Measurements from ENCODE around the gene ABCA5.

ABCA5 gene

DNA sequence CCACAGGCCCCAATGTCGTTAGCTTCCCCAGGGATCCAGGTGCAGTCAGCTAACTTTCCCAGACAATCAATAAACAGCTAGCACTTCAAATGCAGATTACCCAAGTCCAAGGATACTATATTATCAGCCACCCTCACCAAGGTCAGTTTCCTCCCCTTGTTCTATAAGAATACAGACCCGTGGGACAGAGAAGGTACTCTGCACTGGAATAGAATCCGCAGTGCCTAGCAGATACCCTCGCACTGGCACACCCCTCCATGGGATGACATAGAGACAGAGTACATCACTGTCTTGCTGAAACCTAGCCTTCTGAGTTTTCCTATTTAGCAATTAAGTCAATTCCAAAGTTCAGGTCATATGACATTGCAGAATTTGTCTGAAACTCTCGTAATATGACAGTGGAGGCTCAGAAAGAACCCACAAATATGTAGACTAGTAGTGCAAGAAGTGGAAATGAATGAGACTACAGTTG is 58.4 kb downstream of the ABCA5 start:
- DNase-seq (ENCODE audit: insufficient read length, low spot score) (no peak), FAIRE-seq (no peak)

DNA sequence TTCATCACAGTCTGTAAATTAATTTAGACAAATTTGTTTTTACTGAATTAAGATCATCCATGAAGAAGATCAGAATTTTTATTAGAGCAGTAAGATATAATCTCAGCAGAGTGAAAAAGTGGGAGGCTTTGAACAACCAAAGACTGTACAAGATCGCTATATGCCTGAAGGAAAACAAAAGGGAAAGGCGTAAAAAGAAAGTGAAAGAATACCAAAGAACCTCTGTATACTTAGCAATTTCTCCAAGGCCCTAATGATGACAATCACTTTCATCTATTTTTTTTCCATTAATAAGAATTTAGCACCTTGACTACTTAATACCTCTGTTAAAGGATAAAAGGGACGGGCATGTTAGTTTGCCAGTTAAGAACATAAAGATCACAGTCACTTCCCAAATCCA is 59.7 kb downstream of the ABCA5 start:
- FAIRE-seq (peak; percentile 35), DNase-seq (ENCODE audit: insufficient read length, low spot score) (no peak)

DNA sequence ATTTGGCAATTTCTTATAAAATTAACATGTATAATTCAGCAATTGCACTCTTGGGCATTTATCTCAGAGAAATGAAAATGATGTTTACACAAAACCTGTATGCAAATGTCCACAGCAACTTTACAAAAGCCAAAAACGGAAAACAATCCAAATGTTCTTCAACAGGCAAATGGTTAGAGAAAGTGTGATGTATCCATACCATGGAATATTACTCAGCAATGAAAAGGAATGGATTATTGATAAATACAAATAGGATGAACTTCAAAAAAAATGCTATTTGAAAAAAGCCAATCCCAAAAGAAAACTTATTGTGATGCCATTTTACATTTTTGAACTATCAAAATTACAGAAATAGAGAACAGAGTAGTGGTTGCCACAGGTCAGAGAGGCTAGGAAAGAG is 61.1 kb downstream of the ABCA5 start:
- no peak for FAIRE-seq
- no peak for DNase-seq (ENCODE audit: insufficient read length, low spot score)

DNA sequence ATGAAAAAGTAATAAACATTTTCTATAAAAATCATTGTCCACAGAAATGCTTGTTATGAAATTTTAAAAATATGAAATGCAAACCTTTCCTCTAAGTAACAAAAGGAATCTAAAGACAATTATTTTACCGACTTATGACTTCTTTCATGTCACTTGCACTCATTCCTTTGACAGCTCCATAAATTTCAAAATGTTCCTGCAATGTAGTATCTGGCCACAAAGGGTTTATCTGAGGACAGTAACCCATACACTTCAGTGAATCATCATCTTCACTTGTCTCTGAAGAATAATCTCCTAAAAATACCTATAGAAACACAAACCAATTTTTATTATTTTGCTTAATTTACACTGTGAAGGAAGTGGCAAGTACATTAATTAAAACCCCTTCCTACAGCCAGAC is 72.7 kb downstream of the ABCA5 start:
- DNase-seq (ENCODE audit: insufficient read length, low spot score): no peak
- no peak for FAIRE-seq

DNA sequence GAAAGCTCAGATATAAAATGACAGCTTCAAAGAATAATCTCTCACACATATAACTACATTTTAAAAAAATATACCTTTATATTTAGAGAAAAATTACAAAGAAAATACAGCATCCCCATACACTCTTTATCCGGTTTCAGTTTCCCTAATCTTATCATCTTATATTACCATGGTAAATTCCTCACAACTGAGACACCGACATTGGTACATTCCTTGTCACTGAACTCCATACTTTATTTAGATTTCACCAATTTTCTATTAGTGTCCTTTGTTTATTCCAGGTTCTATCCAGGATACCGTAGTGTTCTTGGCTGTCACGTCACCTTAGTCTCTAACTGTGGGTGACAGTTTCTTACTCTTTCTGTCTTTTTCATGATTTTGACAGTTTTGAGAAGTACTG is 76.3 kb downstream of the ABCA5 start:
- FAIRE-seq: no peak
- no peak for DNase-seq (ENCODE audit: insufficient read length, low spot score)

DNA sequence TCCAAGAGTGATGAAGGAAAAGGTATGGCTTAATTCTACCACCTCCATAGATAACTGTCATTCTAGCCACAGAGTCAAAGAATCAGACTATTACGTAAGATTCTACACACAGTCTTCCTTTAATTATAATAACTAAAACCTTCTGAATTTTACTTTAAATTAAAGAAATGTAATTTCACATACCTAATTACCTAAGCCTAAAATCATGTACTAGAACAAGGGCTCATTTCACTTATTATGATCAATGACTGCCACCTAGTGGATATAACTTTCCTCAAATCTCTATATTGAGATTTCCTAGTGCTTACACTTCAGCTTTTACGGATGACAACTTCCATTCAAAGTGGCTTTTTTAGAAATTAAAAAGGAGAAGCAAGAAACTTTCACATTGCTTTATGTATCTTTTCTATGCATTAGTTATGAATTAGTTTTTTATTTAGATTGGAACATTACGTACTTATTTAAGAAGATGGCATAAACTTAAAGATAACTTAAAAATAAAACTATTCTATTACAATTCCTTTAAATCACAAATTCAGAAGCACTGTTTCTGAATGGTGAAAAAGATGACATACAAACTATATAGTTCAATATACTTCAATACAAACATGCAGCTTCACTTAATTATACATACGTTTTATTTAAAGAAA is 80.1 kb downstream of the ABCA5 start:
- DNase-seq (ENCODE audit: insufficient read length, low spot score): peak; percentile 2
- peak; percentile 82 for FAIRE-seq

DNA sequence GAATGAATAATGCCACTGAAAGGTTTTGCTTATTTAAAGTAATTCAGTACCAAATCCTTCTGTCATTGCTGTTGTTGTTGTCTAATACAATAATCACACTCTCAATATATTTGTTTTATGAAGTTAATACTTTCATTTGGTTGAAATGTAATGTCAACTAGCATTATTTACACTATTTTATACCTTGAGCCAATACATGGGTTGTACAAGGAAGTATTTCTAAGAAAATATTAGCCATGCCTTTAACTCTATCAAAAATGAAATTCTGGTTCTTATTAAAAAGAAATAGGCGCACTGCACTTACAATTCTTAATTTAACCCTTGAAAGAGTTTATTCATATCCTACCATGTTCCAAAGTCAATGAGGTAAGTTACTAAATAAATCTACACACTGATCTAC is 80.7 kb downstream of the ABCA5 start:
- DNase-seq (ENCODE audit: insufficient read length, low spot score): no peak
- no peak for FAIRE-seq

DNA sequence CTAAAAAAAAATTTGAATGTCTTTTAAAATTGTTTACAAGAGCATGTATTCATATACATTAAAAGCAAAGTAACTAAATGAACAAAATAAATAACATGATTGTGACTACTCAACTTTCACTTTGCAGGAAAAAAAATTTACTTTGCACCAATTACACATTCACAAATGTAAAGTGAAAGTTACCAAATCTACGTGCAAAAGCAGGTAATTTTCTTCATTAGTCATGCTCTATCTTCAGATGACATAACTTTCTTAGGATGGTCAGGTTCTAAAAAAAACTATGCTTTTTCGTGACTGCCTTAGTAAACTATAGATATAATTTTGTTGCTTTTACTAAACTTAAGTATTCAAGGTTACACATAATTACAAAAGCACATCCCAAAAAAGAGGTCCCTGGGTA is 81.3 kb downstream of the ABCA5 start:
- FAIRE-seq (no peak), DNase-seq (ENCODE audit: insufficient read length, low spot score) (no peak)

DNA sequence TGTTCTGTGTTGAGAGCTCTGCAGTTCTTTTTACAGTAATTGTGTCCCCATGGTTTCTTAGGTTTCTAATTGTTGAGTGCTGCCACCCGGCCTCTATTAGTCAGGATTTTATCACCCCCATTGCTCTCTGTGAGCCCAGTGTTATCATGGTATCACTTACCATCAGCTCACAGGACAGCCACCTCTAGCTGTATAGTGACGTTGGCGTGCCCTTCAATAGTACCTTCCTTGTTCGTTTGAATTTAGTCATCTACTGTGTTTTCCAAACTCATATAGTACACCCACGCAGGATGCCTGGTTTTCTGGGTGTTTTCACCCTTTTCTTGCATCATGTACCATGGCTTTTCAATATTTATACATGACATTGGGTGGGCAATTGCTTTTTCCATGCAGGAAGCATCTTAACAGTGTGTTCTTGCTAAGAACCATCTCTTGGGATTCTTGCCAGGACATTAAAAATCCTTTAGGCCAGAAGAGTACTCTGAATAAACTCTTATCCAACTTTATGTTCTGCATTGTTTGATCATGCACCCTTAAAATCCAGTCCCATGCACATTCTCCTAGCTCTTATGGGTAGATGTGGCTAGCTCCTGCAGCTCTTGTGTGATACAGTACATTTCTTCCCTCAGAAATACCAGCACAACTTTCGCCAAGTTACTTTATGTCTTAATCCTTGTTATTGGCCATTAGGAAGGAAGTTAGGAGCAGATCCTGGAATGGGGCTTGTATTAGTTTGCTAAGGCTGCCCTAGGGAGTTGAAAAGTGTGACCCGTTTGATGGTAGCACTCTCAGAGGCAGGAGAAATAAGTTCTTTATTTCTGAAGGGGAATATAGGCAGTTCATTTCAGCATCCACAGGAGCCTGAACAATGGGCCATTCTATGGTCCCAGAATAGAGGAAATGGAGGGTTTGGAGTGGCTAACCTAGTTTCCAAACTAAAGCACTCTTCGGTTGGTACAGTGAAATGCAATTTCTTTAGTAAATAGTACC is 87.0 kb downstream of the ABCA5 start:
- no peak for DNase-seq (ENCODE audit: insufficient read length, low spot score)
- no peak for FAIRE-seq

DNA sequence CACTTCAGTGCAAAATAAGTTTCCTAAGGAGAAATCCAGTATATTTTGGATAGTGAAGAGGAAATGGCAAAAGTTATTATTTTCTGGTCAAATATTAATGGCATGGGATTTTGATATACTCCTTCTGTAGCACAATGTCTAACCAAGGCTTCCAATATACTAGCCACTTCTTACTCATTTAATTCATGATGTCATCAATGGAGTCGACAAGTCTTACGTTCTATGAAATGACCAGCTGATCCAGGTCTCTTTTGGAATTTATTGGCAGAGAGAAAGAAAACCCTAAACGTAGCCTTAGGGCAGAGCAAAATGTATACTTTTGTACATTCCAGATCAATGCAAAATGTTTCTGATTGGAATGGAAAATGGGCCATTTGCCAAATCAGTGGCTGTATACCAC is 90.0 kb downstream of the ABCA5 start:
- DNase-seq (ENCODE audit: insufficient read length, low spot score): no peak
- no peak for FAIRE-seq

DNA sequence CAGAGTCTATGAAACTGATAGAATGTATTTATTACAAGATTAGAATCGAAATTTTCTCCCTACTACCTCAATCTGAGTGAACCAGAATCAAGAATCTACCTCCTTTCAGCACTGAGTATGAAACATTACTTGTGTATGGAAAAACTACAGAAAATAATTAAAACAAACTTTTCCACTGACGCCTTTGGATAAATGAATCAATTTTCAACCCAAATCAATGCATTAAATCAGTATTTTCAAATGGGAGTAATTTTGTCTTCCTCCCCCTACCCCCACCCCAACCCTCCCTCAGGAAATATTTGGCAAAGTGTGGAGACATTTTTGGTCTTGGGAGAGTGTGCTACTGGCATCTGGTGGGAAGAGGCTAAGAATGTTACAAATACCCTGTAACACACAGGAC is 90.5 kb downstream of the ABCA5 start:
- DNase-seq (ENCODE audit: insufficient read length, low spot score) (no peak), FAIRE-seq (no peak)

DNA sequence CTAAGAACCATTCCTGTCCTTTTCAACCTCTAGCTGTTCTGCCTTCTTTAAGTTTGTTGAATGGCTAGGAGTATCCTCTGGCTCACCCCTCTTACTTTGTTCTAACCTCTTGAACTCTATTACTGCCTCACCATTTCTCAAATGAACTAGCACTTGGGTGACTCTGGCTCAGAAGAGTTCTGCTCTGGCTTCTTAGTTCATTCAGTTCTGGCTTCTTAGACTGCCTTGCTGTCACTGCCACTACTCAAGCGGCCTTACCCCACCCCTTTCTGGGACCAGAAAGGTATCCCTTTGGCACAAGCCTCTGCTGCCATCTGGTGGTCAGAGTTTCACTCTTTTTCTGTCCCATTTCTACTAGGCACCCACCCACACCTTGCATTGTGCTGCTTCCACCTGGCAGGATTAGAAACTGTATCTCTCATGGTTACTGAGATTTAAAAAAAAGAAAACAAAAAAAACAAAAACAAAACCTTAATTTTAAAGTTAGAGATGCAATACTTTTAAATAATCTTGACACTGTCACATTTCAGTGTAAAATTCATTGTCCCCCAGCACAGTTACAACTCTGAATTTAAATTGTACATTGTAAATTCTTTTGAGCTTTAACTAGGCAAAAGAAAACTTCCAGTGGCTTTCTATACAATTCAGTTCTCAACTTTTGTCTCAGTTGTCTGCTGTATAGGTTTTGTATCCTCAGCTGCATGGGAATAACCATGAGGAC is 91.4 kb downstream of the ABCA5 start:
- DNase-seq (ENCODE audit: insufficient read length, low spot score): peak; percentile 21
- FAIRE-seq: peak; percentile 96

DNA sequence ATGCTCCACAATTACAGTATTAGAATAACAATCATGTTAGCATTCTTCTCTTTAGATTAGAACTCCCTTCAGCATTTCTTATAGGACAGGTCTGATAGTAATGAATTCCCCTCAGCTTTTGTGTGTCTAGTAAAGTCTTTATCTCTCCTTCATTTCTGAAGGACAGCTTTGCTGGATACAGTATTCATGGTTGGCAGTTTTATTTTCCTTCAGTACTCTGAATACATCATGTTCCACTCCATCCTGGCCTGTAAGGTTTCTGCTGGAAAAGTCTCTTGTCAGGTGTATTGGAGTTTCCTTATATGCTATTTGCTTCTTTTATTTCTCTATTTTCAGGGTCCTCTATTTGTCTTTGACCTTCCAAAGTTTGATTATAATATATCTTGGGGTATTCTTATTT is 94.3 kb downstream of the ABCA5 start:
- no peak for FAIRE-seq

DNA sequence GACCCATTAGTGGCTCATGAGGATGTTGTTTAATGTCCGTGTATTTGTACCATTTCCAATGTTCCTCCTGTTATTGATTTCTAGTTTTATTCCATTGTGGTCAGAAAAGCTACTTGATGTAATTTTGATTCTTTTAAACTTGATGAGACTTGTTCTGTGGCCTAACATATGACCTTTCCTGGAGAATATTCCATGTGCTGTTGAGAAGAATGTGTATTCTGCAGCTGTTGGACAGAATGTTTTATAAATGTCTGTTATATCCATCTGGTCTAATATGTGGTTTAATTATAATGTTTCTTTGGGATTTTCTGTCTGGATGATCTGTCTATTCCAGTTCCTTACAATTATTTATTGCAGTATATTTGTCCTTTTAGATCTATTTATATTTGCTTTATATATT is 95.4 kb downstream of the ABCA5 start:
- FAIRE-seq (no peak), DNase-seq (ENCODE audit: insufficient read length, low spot score) (no peak)

More for the DNA sequence above, 94.3 kb downstream of the ABCA5 start:
- no peak for DNase-seq (ENCODE audit: insufficient read length, low spot score)

DNA sequence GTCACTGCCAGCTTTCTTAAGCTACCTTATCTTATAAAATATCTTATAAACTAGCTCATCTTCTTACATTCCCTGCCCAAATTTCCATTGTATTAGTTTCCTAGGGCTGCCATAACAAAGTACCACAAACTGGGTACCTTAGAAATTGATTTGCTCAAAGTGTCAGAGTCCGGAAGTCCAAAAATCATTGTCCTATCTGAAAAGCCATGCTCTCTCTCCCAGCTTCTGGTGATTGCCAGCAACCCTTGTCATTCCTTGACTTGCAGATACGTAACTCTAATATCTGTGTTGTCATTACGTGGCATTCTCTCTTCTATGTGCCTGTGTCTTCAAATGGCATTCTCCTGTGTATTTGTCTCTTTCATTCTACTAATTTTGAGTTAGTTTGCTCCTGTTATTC is 96.0 kb downstream of the ABCA5 start:
- DNase-seq (ENCODE audit: insufficient read length, low spot score) (no peak), FAIRE-seq (no peak)

DNA sequence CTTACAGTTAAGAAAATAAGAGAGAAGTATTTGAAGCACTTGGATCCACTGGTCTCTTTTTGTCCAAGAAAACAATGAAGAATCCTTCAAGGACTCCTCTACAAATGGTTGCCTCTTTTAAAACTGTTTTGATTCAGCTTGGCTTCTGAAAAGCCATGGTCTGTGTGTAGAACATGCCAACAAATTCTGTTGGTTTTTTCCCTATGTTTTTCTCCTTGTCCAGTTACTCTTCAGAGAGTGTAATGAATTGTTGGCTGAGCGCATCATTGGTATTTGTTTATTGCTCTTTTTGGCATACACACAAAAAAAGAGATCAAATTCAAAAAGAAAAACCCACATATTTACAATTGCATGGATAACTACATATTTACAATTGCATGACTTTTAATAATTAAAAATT is 98.4 kb downstream of the ABCA5 start, which contains the start of gene ABCA10:
ABCA10 (minus strand) TSS at position 249 of the 400 bp plus-strand sequence. CDS start 3,466 bp downstream, outside the sequence.
- DNase-seq (ENCODE audit: insufficient read length, low spot score) (no peak), FAIRE-seq (no peak)

DNA sequence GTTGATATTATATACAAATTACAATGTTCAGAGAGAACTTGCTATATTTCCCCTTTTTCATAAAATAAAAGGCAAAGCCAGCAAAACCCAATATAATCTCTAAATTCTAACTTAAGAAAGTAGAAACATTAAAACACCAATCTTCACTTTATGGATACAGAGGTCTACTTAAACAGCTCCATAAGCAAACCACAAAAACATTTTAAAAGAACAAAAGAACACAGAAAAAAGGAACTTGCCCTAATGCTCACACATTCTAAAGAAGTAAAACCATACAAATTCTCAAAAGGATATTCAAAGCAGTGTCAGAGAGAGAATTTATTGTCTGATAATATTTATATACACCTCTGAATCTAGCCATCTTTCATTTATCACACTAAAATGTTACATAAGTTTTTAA is 98.9 kb downstream of the ABCA5 start:
- FAIRE-seq (no peak), DNase-seq (ENCODE audit: insufficient read length, low spot score) (no peak)

DNA sequence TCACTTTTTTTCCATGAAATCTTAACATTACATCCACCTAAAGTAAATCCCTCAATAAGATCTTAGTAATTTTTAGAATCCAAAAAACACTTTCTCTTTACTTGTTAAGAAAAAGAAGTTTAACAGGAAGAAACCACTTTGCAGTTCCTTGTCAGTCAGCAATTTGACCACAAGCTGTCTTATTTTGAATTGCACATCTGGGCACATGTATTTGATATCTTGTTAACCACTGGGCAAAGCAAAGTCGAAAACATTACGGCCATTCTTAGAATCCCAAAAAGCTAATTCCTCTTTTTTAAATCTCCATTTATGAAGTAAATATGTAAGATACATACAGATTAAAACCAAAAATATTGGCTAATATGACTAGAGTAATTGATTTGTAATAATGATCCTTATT is 99.4 kb downstream of the ABCA5 start:
- DNase-seq (ENCODE audit: insufficient read length, low spot score) (no peak), FAIRE-seq (peak; percentile 66)

DNA sequence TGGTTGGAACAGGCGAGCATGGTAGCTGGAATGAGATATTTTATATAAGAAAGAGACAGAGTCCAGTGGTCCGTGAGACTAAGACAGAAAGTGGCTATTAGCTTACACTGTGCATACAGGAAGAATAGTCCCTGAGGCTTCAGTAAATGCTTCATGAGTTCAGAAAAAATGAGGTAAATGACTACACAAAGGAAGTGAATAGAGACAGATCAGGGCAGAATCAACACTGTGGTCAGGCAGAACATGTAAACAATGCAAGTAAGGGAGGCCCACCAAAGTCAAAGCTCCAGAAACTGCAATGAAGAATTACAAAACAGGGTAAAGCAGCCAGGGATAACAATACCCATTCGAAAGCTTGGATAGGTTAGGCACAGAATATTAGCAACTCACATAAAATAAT is 103.1 kb downstream of the ABCA5 start:
- DNase-seq (ENCODE audit: insufficient read length, low spot score) (peak; percentile 10), FAIRE-seq (peak; percentile 67)

DNA sequence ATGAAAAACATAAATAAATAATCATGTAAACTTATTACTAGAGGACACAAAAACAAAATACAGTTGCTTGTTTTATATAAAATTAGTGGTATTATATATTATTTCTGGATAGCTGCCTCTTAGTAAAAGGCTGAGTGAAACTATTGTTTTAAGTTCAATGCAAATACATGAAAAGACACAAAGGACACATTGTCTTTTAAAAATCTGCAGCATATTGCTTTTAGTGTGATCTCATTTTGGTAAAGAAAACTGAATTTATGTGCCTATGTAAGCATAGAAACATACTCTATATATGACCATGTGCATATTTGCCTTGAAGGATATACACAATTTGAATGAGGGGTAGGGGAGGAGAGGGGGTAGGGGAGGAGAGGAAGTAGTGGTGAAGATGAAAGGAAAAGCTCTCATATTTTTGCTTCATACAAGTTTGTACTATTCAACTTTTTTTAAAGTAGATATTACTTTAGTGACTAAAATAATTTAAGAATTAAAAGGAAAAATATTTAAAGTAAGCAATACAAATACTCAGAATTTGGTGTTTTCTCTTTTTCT is 104.2 kb downstream of the ABCA5 start:
- DNase-seq (ENCODE audit: insufficient read length, low spot score) (no peak), FAIRE-seq (no peak)

DNA sequence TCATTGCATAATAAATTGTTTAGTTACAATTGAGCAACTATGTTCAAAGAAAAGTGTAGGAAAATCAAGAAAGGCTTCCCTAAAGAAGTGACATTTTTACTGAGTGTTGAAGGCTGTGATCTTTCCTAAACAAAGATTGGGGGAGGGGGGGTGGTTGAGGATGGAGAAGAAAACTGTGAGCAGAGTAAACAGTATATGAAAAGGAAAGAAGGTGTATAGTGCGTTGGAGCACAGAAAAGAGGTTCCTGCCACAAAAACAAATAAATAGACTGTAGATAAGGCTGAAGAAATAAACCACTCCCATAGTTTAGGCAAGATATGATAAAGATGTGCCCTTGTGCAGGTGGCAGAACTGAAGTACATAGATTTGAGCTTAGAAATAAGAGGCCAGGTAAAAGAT is 106.8 kb downstream of the ABCA5 start:
- no peak for FAIRE-seq

More for the DNA sequence above, 106.8 kb downstream of the ABCA5 start:
- DNase-seq (ENCODE audit: insufficient read length, low spot score): no peak
